DND-41 (cell line): ENCODE measurements around the gene EIF3J.

ENCODE experiments used
- ATAC-seq: fragments of 200-7000 bp; cut with Tn5 transposase; 3 replicates; pipeline ENCODE4 v1.9.1; 2021; ENCODE audit warnings: low read depth; ENCODE audit not compliant: insufficient read depth
- DNase-seq: peaks from one replicate; pipeline ENCODE4 v3.0.0-alpha.2; 2020
- H2AFZ ChIP-seq: 2 replicates; pipeline ENCODE4 v1.6.0; 2012; ENCODE audit warnings: low read depth, low read length
- H3K27ac ChIP-seq: 2 replicates; pipeline ENCODE4 v1.5.1; 2012; ENCODE audit warnings: low read length, inconsistent platforms
- H3K27me3 ChIP-seq: fragments of 200-600 bp; sonication (generic); 2 replicates; pipeline ENCODE4 v1.6.0; 2012; ENCODE audit warnings: low read length, mild to moderate bottlenecking, inconsistent platforms; ENCODE audit not compliant: insufficient read depth, poor library complexity
- H3K36me3 ChIP-seq: 2 replicates; pipeline ENCODE4 v1.5.1; 2012; ENCODE audit warnings: low read length, inconsistent platforms; ENCODE audit not compliant: insufficient read depth
- H3K4me1 ChIP-seq: 2 replicates; pipeline ENCODE4 v1.5.1; 2012; ENCODE audit warnings: mild to moderate bottlenecking, low read length; ENCODE audit not compliant: insufficient read depth
- H3K4me2 ChIP-seq: 2 replicates; pipeline ENCODE4 v1.6.0; 2012; ENCODE audit warnings: mild to moderate bottlenecking, moderate library complexity, low read length, inconsistent platforms; ENCODE audit not compliant: insufficient read depth
- H3K4me3 ChIP-seq, 2 experiments: fragments of 200-600 bp in 1 of 2; shearing (Covaris generic) in 1 of 2; 2 replicates each; pipeline ENCODE4 v1.5.1; 2012 to 2016; ENCODE audit warnings: inconsistent platforms in 2 of 2, low read length in 2 of 2, mild to moderate bottlenecking in 2 of 2, low read depth in 1 of 2, moderate library complexity in 1 of 2
- H3K79me2 ChIP-seq: 2 replicates; pipeline ENCODE4 v1.6.0; 2012; ENCODE audit warnings: low read length, inconsistent platforms; ENCODE audit not compliant: insufficient read depth
- H3K9ac ChIP-seq: 2 replicates; pipeline ENCODE4 v1.6.0; 2012; ENCODE audit warnings: low read depth, mild to moderate bottlenecking, inconsistent platforms, low read length, moderate library complexity
- H3K9me3 ChIP-seq: 2 replicates; pipeline ENCODE4 v1.5.1; 2012; ENCODE audit warnings: low read length, moderate library complexity, mild to moderate bottlenecking, inconsistent platforms; ENCODE audit not compliant: insufficient read depth, severe bottlenecking
- H4K20me1 ChIP-seq: 2 replicates; pipeline ENCODE4 v1.6.0; 2012; ENCODE audit warnings: low read length; ENCODE audit not compliant: insufficient read depth
- EZH2 ChIP-seq: IDR thresholded peaks from 3 replicates; pipeline ENCODE4 v1.6.1; 2012; ENCODE audit warnings: borderline replicate concordance, low read depth, mild to moderate bottlenecking, moderate library complexity, low read length, inconsistent platforms; ENCODE audit not compliant: severe bottlenecking
- TF ChIP-seq, protein P1 (sequence below): IDR thresholded peaks from 2 replicates; pipeline ENCODE4 v1.5.1; 2012; ENCODE audit warnings: borderline replicate concordance, low read length, moderate library complexity, mild to moderate bottlenecking; ENCODE audit not compliant: poor library complexity, severe bottlenecking; ENCODE audit errors: extremely low read depth

EIF3J gene

GRCh38 chr15:44492672-44493071 lies 44.3 kb upstream of the EIF3J start:
- H3K79me2 ChIP-seq = peaks cover 26% of the 10 kb centered on the region
- no peak for DNase-seq
- H3K4me2 ChIP-seq = no peak overlapping the region
- H2AFZ ChIP-seq = no peak overlapping the region
- H3K9ac ChIP-seq = no peak overlapping the region
- H3K27ac ChIP-seq = no peak overlapping the region
- H3K9me3 ChIP-seq = no peaks in the 10 kb centered on the region
- no peaks in the 10 kb centered on the region; the same call in 1 of the 2 replicates for H4K20me1 ChIP-seq
- H3K4me3 ChIP-seq = no peak overlapping the region
- no peaks in the 10 kb centered on the region for H3K4me1 ChIP-seq
- no peak for TF ChIP-seq EZH2
- TF ChIP-seq, protein P1, sequence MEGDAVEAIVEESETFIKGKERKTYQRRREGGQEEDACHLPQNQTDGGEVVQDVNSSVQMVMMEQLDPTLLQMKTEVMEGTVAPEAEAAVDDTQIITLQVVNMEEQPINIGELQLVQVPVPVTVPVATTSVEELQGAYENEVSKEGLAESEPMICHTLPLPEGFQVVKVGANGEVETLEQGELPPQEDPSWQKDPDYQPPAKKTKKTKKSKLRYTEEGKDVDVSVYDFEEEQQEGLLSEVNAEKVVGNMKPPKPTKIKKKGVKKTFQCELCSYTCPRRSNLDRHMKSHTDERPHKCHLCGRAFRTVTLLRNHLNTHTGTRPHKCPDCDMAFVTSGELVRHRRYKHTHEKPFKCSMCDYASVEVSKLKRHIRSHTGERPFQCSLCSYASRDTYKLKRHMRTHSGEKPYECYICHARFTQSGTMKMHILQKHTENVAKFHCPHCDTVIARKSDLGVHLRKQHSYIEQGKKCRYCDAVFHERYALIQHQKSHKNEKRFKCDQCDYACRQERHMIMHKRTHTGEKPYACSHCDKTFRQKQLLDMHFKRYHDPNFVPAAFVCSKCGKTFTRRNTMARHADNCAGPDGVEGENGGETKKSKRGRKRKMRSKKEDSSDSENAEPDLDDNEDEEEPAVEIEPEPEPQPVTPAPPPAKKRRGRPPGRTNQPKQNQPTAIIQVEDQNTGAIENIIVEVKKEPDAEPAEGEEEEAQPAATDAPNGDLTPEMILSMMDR = no peak
- H3K27me3 ChIP-seq = no peaks in the 10 kb centered on the region
- ATAC-seq = no peak
- H3K36me3 ChIP-seq = peaks cover 82% of the 10 kb centered on the region

- Histone ChIP-seq H3K4me2 (no peak overlapping the region), H3K27me3 (no peaks in the 10 kb centered on the region), H3K36me3 (peaks cover 84% of the 10 kb centered on the region), H4K20me1 (no peaks in the 10 kb centered on the region; the same call in 1 of the 2 replicates), H2AFZ (no peak overlapping the region), H3K79me2 (peaks cover 17% of the 10 kb centered on the region), H3K27ac (no peak overlapping the region), H3K4me3 (no peak overlapping the region), H3K4me1 (no peaks in the 10 kb centered on the region), H3K9me3 (no peaks in the 10 kb centered on the region), H3K9ac (no peak overlapping the region)
- no peak for DNase-seq
- no peak for ATAC-seq
- no peak for TF ChIP-seq EZH2
- TF ChIP-seq, protein P1 = no peak
Measured at GRCh38 chr15:44495562-44495961, 41.4 kb upstream of the EIF3J start.

- TF ChIP-seq, protein P1 = no peak
- no peak for TF ChIP-seq EZH2
- H3K9ac ChIP-seq = no peak overlapping the region
- H2AFZ ChIP-seq = no peak overlapping the region
- H3K9me3 ChIP-seq = no peaks in the 10 kb centered on the region
- H3K4me3 ChIP-seq = no peak overlapping the region
- DNase-seq = no peak
- no peak overlapping the region for H3K27ac ChIP-seq
- H3K4me2 ChIP-seq = no peak overlapping the region
- no peaks in the 10 kb centered on the region; the same call in 1 of the 2 replicates for H4K20me1 ChIP-seq
- no peaks in the 10 kb centered on the region for H3K27me3 ChIP-seq
- H3K36me3 ChIP-seq = peaks cover 87% of the 10 kb centered on the region
- H3K79me2 ChIP-seq = peaks cover 15% of the 10 kb centered on the region; the same call in 1 of the 2 replicates
- no peak for ATAC-seq
- H3K4me1 ChIP-seq = no peaks in the 10 kb centered on the region
Measured at GRCh38 chr15:44500555-44500954, 36.4 kb upstream of the EIF3J start.
